ENCODE measurements around the gene CRAT. TPM values are rescaled to one million over a fixed set of nuclear protein-coding genes. Genes with fewer than 3 reads are reported as not detected.

CRAT gene
- total RNA-seq, 4 donors from 2014 or later, result 20.0 to 42.4 (median 27.4) TPM

DNA sequence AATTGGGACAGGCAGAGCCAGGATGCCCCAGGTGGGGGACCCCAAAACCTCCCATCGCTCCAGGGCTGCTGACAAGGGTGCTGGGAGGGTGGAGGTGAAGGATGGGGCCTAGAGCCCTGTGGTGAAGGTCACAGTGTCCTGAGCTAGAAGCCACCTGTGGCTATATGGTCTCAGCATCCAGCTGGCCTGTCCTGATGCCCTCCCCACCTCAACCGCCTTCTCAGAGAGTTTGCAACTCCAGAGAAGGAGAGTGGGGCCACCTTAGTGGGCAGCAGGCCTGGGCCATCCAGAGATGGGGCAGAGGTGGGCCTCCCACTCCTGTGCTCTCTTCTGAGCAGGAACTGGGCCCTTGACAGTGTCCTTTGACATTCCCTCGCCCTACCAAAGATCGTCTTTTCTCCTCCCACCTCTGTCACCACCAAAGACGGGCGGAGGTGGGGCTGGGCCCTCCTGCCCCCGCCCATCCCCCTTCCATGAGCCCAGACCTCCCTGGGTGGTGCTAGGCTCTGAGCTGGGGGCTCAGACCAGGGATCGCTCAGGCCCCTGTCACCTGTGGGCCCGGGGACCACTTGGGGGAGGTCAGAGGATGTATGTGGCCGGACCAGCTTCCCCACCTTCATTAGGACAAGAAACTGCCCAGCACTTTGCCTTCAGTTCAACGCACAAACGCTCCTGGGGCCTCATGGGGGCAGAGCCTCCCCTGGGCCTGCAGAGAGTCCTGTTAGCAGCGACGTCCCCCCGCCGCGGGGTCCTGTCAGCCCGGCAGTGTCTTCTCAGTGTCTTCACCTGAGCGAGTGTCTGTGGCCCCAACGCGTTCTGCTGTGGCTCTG is 39.7 kb downstream of the CRAT start:
- no peak for DNase-seq
- Histone ChIP-seq H3K4me1 (no peaks in the 10 kb centered on the region), H3K27ac (no peak overlapping the region), H3K4me3 (no peak overlapping the region), H3K36me3 (no peaks in the 10 kb centered on the region), H3K27me3 (no peaks in the 10 kb centered on the region), H3K9me3 (no peaks in the 10 kb centered on the region)
- intact Hi-C loops (cut with DNase I; ENCODE audit: low total_unique reads), result no loop called here
- TF ChIP-seq, protein P1, sequence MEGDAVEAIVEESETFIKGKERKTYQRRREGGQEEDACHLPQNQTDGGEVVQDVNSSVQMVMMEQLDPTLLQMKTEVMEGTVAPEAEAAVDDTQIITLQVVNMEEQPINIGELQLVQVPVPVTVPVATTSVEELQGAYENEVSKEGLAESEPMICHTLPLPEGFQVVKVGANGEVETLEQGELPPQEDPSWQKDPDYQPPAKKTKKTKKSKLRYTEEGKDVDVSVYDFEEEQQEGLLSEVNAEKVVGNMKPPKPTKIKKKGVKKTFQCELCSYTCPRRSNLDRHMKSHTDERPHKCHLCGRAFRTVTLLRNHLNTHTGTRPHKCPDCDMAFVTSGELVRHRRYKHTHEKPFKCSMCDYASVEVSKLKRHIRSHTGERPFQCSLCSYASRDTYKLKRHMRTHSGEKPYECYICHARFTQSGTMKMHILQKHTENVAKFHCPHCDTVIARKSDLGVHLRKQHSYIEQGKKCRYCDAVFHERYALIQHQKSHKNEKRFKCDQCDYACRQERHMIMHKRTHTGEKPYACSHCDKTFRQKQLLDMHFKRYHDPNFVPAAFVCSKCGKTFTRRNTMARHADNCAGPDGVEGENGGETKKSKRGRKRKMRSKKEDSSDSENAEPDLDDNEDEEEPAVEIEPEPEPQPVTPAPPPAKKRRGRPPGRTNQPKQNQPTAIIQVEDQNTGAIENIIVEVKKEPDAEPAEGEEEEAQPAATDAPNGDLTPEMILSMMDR (IDR thresholded peaks at IDR 0.05), result no peak
- TF ChIP-seq POLR2A (IDR thresholded peaks at IDR 0.05), result no peak

DNA sequence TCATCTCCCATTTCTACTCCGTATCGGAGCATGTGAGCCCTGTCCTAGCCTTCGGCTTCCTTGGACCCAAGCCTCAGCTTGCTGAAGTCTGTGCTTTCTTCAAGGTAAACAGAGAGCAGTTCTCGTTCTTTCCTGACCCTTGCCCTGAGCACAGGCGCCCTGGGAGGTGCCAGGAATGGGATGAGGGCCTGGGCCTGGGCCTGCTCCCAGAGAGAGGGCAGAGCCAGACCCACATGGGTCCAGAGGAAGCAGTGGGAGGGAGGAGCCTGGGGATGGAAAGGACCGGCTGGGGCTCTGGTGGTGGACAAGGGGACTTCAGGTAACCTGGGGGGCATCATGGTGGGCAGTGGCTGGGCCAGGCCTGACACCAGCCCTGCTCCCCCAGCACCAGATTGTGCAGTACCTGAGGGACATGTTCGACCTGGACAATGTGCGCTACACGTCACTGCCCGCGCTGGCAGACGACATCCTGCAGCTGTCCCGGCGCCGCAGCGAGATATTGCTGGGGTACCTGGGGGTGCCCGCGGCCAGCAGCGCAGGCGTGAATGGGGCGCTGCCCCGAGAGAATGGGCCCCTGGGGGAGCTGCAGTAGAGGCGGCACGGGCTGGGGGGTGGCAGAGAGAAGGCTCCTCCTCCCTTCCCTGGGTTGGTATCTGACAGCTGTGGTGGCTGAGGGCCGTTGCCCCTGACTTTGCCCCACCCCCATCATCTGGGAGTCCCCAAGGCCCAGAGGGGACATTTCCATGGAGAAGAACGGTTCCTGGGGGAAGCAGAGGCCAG is 40.5 kb downstream of the CRAT start:
- TF ChIP-seq, protein P1 (IDR thresholded peaks at IDR 0.05), result no peak
- no peak for TF ChIP-seq POLR2A (IDR thresholded peaks at IDR 0.05)
- intact Hi-C loops (cut with DNase I; ENCODE audit: low total_unique reads), result no loop called here
- H3K27ac ChIP-seq, result no peak overlapping the region

DNA sequence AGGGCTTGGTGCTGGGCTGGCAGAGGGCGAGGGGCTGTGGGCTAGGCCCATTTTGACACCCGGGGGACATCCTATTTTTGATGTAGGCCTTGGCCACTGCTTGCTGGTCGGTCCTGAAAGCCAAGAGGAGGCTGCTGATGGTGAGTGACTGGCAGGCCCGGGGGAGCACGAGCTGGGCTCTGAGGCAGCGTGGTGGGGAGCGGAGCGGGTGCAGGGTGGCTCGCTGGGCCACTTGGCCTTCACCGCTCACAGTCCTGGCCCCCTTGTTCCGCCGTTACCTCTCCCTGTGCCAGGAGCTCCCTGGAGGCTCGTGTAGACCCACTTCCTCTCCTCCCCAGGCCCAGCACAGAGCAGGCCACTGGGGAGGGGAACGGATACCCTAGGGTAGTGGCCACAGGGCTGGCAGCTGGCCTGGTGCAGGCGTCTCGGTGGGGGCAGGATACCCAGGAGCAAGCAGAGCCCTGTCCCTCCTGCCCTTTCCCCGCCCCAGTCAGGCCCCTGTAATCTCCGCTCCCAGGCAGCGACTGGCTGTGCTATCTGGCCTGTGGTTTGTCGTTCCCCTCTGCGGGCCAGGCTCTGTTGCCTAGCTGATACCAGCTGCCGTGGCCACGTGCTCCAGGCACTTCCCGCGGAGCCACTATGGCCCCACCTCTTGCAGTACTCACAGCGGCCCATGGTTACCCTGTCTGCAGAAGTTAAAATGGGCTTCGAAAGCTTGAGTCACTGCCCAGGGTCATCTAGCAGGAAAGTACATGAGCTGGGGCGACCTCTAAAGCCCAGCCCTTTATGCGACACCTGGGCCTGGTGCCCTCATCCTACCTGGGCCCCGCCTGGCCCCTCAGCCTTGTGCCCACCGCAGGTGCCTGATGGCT is 41.4 kb downstream of the CRAT start:
- TF ChIP-seq, protein P1 (IDR thresholded peaks at IDR 0.05), result no peak
- no peak for TF ChIP-seq POLR2A (IDR thresholded peaks at IDR 0.05)
- no peaks in the 10 kb centered on the region for H3K4me1 ChIP-seq
- intact Hi-C loops (cut with DNase I; ENCODE audit: low total_unique reads), result no loop called here
- no peak overlapping the region for H3K27ac ChIP-seq
- H3K9me3 ChIP-seq, result no peaks in the 10 kb centered on the region
- no peaks in the 10 kb centered on the region for H3K36me3 ChIP-seq
- no peak for DNase-seq
- no peak overlapping the region for H3K4me3 ChIP-seq
- H3K27me3 ChIP-seq, result no peaks in the 10 kb centered on the region

More for the DNA sequence above, 40.5 kb downstream of the CRAT start:
- H3K36me3 ChIP-seq, result no peaks in the 10 kb centered on the region
- H3K4me3 ChIP-seq, result no peak overlapping the region
- DNase-seq, result no peak
- no peaks in the 10 kb centered on the region for H3K9me3 ChIP-seq
- no peaks in the 10 kb centered on the region for H3K4me1 ChIP-seq
- no peaks in the 10 kb centered on the region for H3K27me3 ChIP-seq

DNA sequence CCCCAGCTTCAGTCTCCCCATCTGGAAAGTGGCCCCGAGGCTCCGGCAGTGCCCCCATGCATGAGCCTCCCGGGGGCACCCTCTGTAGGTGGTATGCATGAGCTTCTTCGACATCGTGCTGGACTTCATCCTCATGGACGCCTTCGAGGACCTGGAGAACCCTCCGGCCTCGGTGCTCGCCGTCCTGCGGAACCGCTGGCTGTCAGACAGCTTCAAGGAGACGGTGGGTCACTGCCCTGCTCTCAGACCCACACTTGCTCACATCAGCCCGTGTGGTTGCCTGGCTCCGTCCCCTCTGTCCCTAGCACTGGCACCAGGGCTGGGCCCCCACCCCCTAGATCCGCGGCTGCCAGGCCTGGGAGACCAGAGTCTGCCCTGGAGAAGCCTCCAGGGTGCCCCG is 42.5 kb downstream of the CRAT start:
- Histone ChIP-seq H3K4me3 (no peak overlapping the region), H3K9me3 (no peaks in the 10 kb centered on the region), H3K27ac (no peak overlapping the region), H3K36me3 (no peaks in the 10 kb centered on the region), H3K4me1 (no peaks in the 10 kb centered on the region), H3K27me3 (no peaks in the 10 kb centered on the region)
- intact Hi-C loops (cut with DNase I; ENCODE audit: low total_unique reads), result no loop called here
- no peak for DNase-seq
- no peak for TF ChIP-seq POLR2A (IDR thresholded peaks at IDR 0.05)
- TF ChIP-seq, protein P1 (IDR thresholded peaks at IDR 0.05), result no peak

All from uterus (tissue), 4 donors.